OCI-LY1 (cell line): ENCODE data around the gene FAAP100.

Experiments used
- H2AFZ ChIP-seq: fragments of 200-600 bp; sonication (generic), shearing (Covaris generic); 2 replicates; pipeline ENCODE4 v1.6.0; 2014; ENCODE audit warnings: antibody characterized with exemption, mild to moderate bottlenecking, low read length
- H3F3A ChIP-seq: fragments of 200-600 bp; sonication (generic), shearing (Covaris generic); 2 replicates; pipeline ENCODE4 v1.6.0; 2014; ENCODE audit warnings: mild to moderate bottlenecking, antibody characterized with exemption, low read length, moderate library complexity; ENCODE audit not compliant: insufficient read depth
- H3K27ac ChIP-seq: fragments of 200-600 bp; sonication (generic); 2 replicates; pipeline ENCODE4 v1.5.1; 2014; ENCODE audit warnings: low read length, mixed run types, mild to moderate bottlenecking, low read depth; ENCODE audit not compliant: poor library complexity, severe bottlenecking
- H3K27me3 ChIP-seq: fragments of 200-600 bp; sonication (generic); 2 replicates; pipeline ENCODE4 v1.6.0; 2014; ENCODE audit warnings: antibody characterized with exemption, mild to moderate bottlenecking, low read length, moderate library complexity; ENCODE audit not compliant: insufficient read depth
- H3K36me3 ChIP-seq: fragments of 200-600 bp; sonication (generic); 2 replicates; pipeline ENCODE4 v1.6.1; 2014; ENCODE audit warnings: mild to moderate bottlenecking, antibody characterized with exemption, low read length, moderate library complexity, mixed read lengths; ENCODE audit not compliant: insufficient read depth
- H3K4me1 ChIP-seq: fragments of 200-600 bp; sonication (generic); 2 replicates; pipeline ENCODE4 v1.5.1; 2014; ENCODE audit warnings: mild to moderate bottlenecking, low read length, moderate library complexity; ENCODE audit not compliant: insufficient read depth, severe bottlenecking
- H3K4me2 ChIP-seq: fragments of 200-600 bp; sonication (generic), shearing (Covaris generic); 2 replicates; pipeline ENCODE4 v1.6.1; 2014; ENCODE audit warnings: low read length
- H3K4me3 ChIP-seq: fragments of 200-600 bp; sonication (generic); 2 replicates; pipeline ENCODE4 v1.5.1; 2014; ENCODE audit warnings: low read length, low read depth, mild to moderate bottlenecking, mixed read lengths; ENCODE audit not compliant: poor library complexity, severe bottlenecking
- H3K79me2 ChIP-seq: fragments of 200-600 bp; shearing (Covaris generic); 2 replicates; pipeline ENCODE4 v1.6.1; 2016; ENCODE audit warnings: mixed run types, low read length, mixed read lengths; ENCODE audit not compliant: insufficient read depth
- H3K9ac ChIP-seq: fragments of 200-600 bp; sonication (generic), shearing (Covaris generic); 2 replicates; pipeline ENCODE4 v1.6.1; 2014; ENCODE audit warnings: mild to moderate bottlenecking, low read length, mixed read lengths
- H3K9me2 ChIP-seq: fragments of 200-600 bp; sonication (generic), shearing (Covaris generic); 2 replicates; pipeline ENCODE4 v1.6.1; 2014; ENCODE audit warnings: low read depth, mild to moderate bottlenecking, low read length, mixed read lengths
- H3K9me3 ChIP-seq: fragments of 200-600 bp; shearing (Covaris generic); 2 replicates; pipeline ENCODE4 v1.6.1; 2014; ENCODE audit warnings: low read length, mixed read lengths
- H4K20me1 ChIP-seq: fragments of 200-600 bp; sonication (generic), shearing (Covaris generic); 2 replicates; pipeline ENCODE4 v1.6.0; 2016; ENCODE audit warnings: mild to moderate bottlenecking, low read length; ENCODE audit not compliant: insufficient read depth
- EZH2 ChIP-seq: fragments of 200-600 bp; sonication (generic), shearing (Covaris generic); IDR thresholded peaks from 2 replicates; pipeline ENCODE4 v1.8.0; 2017; ENCODE audit warnings: borderline replicate concordance, mixed run types, mild to moderate bottlenecking, antibody characterized with exemption, low read length, moderate library complexity, mixed read lengths
- TF ChIP-seq, protein P1 (sequence below): fragments of 200-600 bp; sonication (generic), shearing (Covaris generic); IDR thresholded peaks from 2 replicates; pipeline ENCODE4 v1.5.1; 2017; ENCODE audit warnings: mild to moderate bottlenecking, antibody characterized with exemption, low read length, moderate library complexity, mixed read lengths

Gene FAAP100

DNA sequence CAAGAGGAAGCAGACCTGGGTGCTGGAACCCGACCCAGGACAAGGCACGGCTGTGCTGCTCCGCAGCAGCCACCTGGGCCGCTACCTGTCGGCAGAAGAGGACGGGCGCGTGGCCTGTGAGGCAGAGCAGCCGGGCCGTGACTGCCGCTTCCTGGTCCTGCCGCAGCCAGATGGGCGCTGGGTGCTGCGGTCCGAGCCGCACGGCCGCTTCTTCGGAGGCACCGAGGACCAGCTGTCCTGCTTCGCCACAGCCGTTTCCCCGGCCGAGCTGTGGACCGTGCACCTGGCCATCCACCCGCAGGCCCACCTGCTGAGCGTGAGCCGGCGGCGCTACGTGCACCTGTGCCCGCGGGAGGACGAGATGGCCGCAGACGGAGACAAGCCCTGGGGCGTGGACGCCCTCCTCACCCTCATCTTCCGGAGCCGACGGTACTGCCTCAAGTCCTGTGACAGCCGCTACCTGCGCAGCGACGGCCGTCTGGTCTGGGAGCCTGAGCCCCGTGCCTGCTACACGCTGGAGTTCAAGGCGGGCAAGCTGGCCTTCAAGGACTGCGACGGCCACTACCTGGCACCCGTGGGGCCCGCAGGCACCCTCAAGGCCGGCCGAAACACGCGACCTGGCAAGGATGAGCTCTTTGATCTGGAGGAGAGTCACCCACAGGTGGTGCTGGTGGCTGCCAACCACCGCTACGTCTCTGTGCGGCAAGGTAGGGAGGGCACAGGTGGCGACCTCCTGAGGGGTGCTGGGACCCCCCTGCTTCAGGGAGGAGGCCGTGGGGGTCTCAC lies 23.3 kb downstream of the FAAP100 start:
- no peak overlapping the region for H3K4me2 ChIP-seq

DNA sequence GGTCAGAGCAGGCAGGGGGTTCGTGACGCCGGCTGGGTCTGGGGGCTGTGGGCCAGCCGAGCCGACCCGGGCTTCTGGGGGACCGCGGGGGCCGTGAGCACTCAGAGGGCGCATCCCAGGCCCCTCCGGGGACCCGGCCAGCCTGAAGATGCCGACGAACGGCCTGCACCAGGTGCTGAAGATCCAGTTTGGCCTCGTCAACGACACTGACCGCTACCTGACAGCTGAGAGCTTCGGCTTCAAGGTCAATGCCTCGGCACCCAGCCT lies 23.8 kb downstream of the FAAP100 start:
- H3K27me3 ChIP-seq: peaks cover 30% of the 10 kb centered on the region; the same call in 1 of the 2 replicates
- H3K79me2 ChIP-seq: no peaks in the 10 kb centered on the region
- no peaks in the 10 kb centered on the region for H4K20me1 ChIP-seq
- TF ChIP-seq, protein P1, sequence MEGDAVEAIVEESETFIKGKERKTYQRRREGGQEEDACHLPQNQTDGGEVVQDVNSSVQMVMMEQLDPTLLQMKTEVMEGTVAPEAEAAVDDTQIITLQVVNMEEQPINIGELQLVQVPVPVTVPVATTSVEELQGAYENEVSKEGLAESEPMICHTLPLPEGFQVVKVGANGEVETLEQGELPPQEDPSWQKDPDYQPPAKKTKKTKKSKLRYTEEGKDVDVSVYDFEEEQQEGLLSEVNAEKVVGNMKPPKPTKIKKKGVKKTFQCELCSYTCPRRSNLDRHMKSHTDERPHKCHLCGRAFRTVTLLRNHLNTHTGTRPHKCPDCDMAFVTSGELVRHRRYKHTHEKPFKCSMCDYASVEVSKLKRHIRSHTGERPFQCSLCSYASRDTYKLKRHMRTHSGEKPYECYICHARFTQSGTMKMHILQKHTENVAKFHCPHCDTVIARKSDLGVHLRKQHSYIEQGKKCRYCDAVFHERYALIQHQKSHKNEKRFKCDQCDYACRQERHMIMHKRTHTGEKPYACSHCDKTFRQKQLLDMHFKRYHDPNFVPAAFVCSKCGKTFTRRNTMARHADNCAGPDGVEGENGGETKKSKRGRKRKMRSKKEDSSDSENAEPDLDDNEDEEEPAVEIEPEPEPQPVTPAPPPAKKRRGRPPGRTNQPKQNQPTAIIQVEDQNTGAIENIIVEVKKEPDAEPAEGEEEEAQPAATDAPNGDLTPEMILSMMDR: no peak
- no peak for TF ChIP-seq EZH2
- no peaks in the 10 kb centered on the region for H3F3A ChIP-seq
- H3K4me2 ChIP-seq: no peak overlapping the region
- no peaks in the 10 kb centered on the region for H3K4me1 ChIP-seq
- H3K9ac ChIP-seq: no peak overlapping the region
- no peak overlapping the region for H3K27ac ChIP-seq
- H3K9me2 ChIP-seq: no peaks in the 10 kb centered on the region
- no peak overlapping the region for H3K4me3 ChIP-seq
- no peaks in the 10 kb centered on the region for H3K36me3 ChIP-seq
- no peak overlapping the region for H2AFZ ChIP-seq
- no peaks in the 10 kb centered on the region for H3K9me3 ChIP-seq

More for the DNA sequence above, 23.3 kb downstream of the FAAP100 start:
- no peaks in the 10 kb centered on the region for H3F3A ChIP-seq
- peaks cover 4% of the 10 kb centered on the region for H3K4me1 ChIP-seq
- H4K20me1 ChIP-seq: no peaks in the 10 kb centered on the region
- no peaks in the 10 kb centered on the region for H3K36me3 ChIP-seq
- no peak overlapping the region for H3K9ac ChIP-seq
- no peaks in the 10 kb centered on the region for H3K79me2 ChIP-seq
- no peak overlapping the region for H3K27ac ChIP-seq
- no peak for TF ChIP-seq EZH2
- TF ChIP-seq, protein P1: no peak
- no peak overlapping the region for H2AFZ ChIP-seq
- no peaks in the 10 kb centered on the region for H3K9me2 ChIP-seq
- no peak overlapping the region for H3K4me3 ChIP-seq
- no peaks in the 10 kb centered on the region for H3K9me3 ChIP-seq
- H3K27me3 ChIP-seq: peaks cover 29% of the 10 kb centered on the region; the same call in 1 of the 2 replicates

DNA sequence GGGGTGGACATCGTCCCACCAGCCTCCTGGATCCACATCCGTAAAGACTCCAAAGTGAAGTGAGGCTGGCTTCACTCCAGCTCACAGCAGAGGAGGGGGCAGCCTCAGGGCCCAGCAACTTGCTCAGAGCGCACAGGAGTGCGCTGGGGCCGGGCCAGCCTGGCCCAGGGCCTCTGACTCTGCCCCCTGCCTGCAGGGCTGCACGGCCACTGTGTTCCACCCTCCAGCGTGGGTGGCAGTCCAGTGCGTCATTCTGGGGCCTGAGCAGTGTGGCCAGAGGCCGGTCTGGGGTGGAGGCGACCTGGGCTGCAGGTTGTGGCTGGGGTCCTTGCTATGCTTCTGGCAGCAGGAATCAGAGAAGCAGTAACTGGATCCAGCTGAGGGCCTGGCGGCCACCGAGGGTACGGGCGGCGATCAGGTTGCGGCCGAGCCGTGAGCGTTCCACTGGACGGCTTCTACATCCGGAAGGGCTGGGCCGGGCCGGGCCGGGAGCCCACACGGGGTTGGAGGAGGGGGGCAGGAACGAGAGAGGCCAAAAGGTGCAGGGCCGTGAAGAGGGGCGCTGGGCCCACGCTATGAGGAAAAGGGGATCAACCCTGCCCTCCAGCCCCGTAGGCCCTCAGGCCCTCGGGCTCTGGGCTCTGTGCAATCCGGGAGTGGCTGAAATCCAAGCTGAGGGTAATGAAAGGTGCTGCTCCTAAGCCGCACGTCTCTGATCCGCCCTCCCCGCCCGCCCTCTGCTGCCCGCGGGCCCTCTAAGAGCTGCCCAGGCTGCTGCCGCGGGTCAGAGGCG lies 24.4 kb downstream of the FAAP100 start, which contains the start of gene FSCN2:
Gene FSCN2, plus strand, starts transcription at position 787 of the 793 bp plus-strand sequence. CDS start 155 bp downstream, outside the sequence.
- H2AFZ ChIP-seq: no peak within 1 kb of the TSS
- peaks cover 32% of the 10 kb centered on the region; the same call in 1 of the 2 replicates for H3K27me3 ChIP-seq
- no peaks in the 10 kb centered on the region for H3F3A ChIP-seq
- H3K36me3 ChIP-seq: no peaks in the 10 kb centered on the region
- H3K9ac ChIP-seq: no peak within 1 kb of the TSS
- H4K20me1 ChIP-seq: no peaks in the 10 kb centered on the region
- no peak within 1 kb of the TSS for H3K27ac ChIP-seq
- no peak within 1 kb of the TSS for H3K4me2 ChIP-seq
- H3K4me3 ChIP-seq: no peak within 1 kb of the TSS
- H3K79me2 ChIP-seq: no peaks in the 10 kb centered on the region
- no peaks in the 10 kb centered on the region for H3K9me3 ChIP-seq
- TF ChIP-seq EZH2: no peak
- TF ChIP-seq, protein P1: no peak
- no peaks in the 10 kb centered on the region for H3K9me2 ChIP-seq
- H3K4me1 ChIP-seq: no peaks in the 10 kb centered on the region
